Upper lobe of right lung (tissue), 1 donor: ENCODE data around the gene CLPTM1L. TPM values are rescaled to one million over a fixed set of nuclear protein-coding genes. Genes with fewer than 3 reads are reported as not detected.

Experiments used
- ATAC-seq: fragments of 200-7000 bp; cut with Tn5 transposase; one replicate; pipeline ENCODE4 v1.9.1; 2020; ENCODE audit warnings: mild to moderate bottlenecking, moderate library complexity
- DNase-seq: peaks from one replicate; pipeline ENCODE4 v3.0.0-alpha.2; 2020
- H3K27ac ChIP-seq: fragments of 200-600 bp; one replicate; pipeline ENCODE4 v1.8.0; 2022
- H3K27me3 ChIP-seq: fragments of 200-600 bp; one replicate; pipeline ENCODE4 v1.8.0; 2022; ENCODE audit warnings: mild to moderate bottlenecking
- H3K36me3 ChIP-seq: fragments of 200-600 bp; one replicate; pipeline ENCODE4 v1.8.0; 2022
- H3K4me1 ChIP-seq: fragments of 200-600 bp; one replicate; pipeline ENCODE4 v1.8.0; 2022
- H3K4me3 ChIP-seq: fragments of 200-600 bp; one replicate; pipeline ENCODE4 v1.8.0; 2022; ENCODE audit warnings: mild to moderate bottlenecking
- H3K9me3 ChIP-seq: fragments of 200-600 bp; one replicate; pipeline ENCODE4 v1.8.0; 2022
- CTCF ChIP-seq: fragments of 200-600 bp; IDR thresholded peaks from one replicate; pipeline ENCODE4 v1.8.0; 2022; ENCODE audit warnings: antibody characterized with exemption
- intact Hi-C: fragments of 100-400 bp; cut with DNase I; formaldehyde crosslinking; loops from one replicate; pipeline ENCODE4 v1.11.0; 2022
- total RNA-seq: library from RNA; stranded (reverse); fragmentation: NEBNext Ultra II Directional; extraction: Animal tissue kit (Norgen Biotek cat#: 25700); gene quantifications from one replicate; pipeline ENCODE4 v1.2.1, GENCODE V29; 2021
- donor health status: DM: no; HTN: yes; CAD: no; lungs with severe emphysema.

CLPTM1L gene
- total RNA-seq, 1 donor from 2014 or later: 153 TPM

- TF ChIP-seq CTCF: no peak
- Histone ChIP-seq H3K36me3 (no peaks in the 10 kb centered on the region), H3K27ac (no peak overlapping the region), H3K4me3 (no peak overlapping the region), H3K4me1 (peaks cover 7% of the 10 kb centered on the region), H3K9me3 (no peaks in the 10 kb centered on the region), H3K27me3 (no peaks in the 10 kb centered on the region)
- intact Hi-C loops: no loop called here
- no peak for DNase-seq
- ATAC-seq: no peak
Observed at GRCh38 chr5:1349246-1349645, 4.3 kb upstream of the CLPTM1L start.

GRCh38 chr5:1348986-1349245 is 4.0 kb upstream of the CLPTM1L start:
- Histone ChIP-seq H3K9me3 (no peaks in the 10 kb centered on the region), H3K27ac (no peak overlapping the region), H3K36me3 (no peaks in the 10 kb centered on the region), H3K27me3 (no peaks in the 10 kb centered on the region), H3K4me1 (peaks cover 10% of the 10 kb centered on the region), H3K4me3 (no peak overlapping the region)
- ATAC-seq (no peak), DNase-seq (no peak)
- intact Hi-C loops: no loop called here
- TF ChIP-seq CTCF: no peak

GRCh38 chr5:1347571-1347970 is 2.7 kb upstream of the CLPTM1L start:
- no peak for DNase-seq
- Histone ChIP-seq H3K36me3 (peaks cover 4% of the 10 kb centered on the region), H3K9me3 (no peaks in the 10 kb centered on the region), H3K4me3 (no peak overlapping the region), H3K27me3 (no peaks in the 10 kb centered on the region), H3K27ac (no peak overlapping the region), H3K4me1 (peaks cover 19% of the 10 kb centered on the region)
- ATAC-seq: no peak
- intact Hi-C loops: no loop called here
- no peak for TF ChIP-seq CTCF

GRCh38 chr5:1346627-1347440 is 1.9 kb upstream of the CLPTM1L start:
- Histone ChIP-seq H3K4me1 (peaks cover 19% of the 10 kb centered on the region), H3K27ac (no peak overlapping the region), H3K36me3 (peaks cover 12% of the 10 kb centered on the region), H3K9me3 (no peaks in the 10 kb centered on the region), H3K4me3 (no peak overlapping the region), H3K27me3 (no peaks in the 10 kb centered on the region)
- no peak for TF ChIP-seq CTCF
- intact Hi-C loops: no loop called here
- ATAC-seq (no peak), DNase-seq (no peak)

GRCh38 chr5:1345876-1346626 is 1.2 kb upstream of the CLPTM1L start:
- Histone ChIP-seq H3K4me1 (peaks cover 19% of the 10 kb centered on the region), H3K4me3 (peak overlapping the region; percentile 96), H3K36me3 (peaks cover 20% of the 10 kb centered on the region), H3K27me3 (no peaks in the 10 kb centered on the region), H3K9me3 (no peaks in the 10 kb centered on the region), H3K27ac (no peak overlapping the region)
- TF ChIP-seq CTCF: no peak
- DNase-seq (no peak), ATAC-seq (no peak)
- intact Hi-C loops: no loop called here
